HepG2 (cell line): ENCODE data around the gene BRIP1. TPM values are rescaled to one million over a fixed set of nuclear protein-coding genes. Genes with fewer than 3 reads are reported as not detected.

Experiments used
- CEBPB ChIP-seq: IDR thresholded peaks from 2 replicates; pipeline ENCODE4 v1.6.1; 2011; ENCODE audit warnings: low read depth, low read length, improper control_type of control experiment, borderline replicate concordance
- DMAP1 ChIP-seq: IDR thresholded peaks from 2 replicates; pipeline ENCODE4 v1.6.1; 2016
- E2F2 ChIP-seq: sonication (generic); formaldehyde crosslinking; IDR thresholded peaks from 2 replicates; pipeline ENCODE4 v1.4.0; 2020; ENCODE audit warnings: missing genetic modification reagents, borderline replicate concordance
- E2F5 ChIP-seq: sonication (generic); formaldehyde crosslinking; conservative IDR thresholded peaks from 2 replicates; pipeline ENCODE4 v1.4.0; 2020; ENCODE audit warnings: missing genetic modification reagents
- ELF1 ChIP-seq: sonication (generic); formaldehyde crosslinking; IDR thresholded peaks from 2 replicates; pipeline ENCODE4 v1.4.0; 2020; ENCODE audit warnings: missing genetic modification reagents
- ELF4 ChIP-seq: sonication (generic); formaldehyde crosslinking; IDR thresholded peaks from 2 replicates; pipeline ENCODE4 v1.5.0; 2020; ENCODE audit warnings: missing genetic modification reagents, mild to moderate bottlenecking, moderate library complexity, borderline replicate concordance
- ETV6 ChIP-seq: sonication (generic); formaldehyde crosslinking; conservative IDR thresholded peaks from 2 replicates; pipeline ENCODE4 v1.4.0; 2020; ENCODE audit warnings: missing genetic modification reagents
- FOXC1 ChIP-seq: sonication (generic); formaldehyde crosslinking; IDR thresholded peaks from 2 replicates; pipeline ENCODE4 v1.8.0; 2022; ENCODE audit warnings: mild to moderate bottlenecking, missing genetic modification reagents, borderline replicate concordance
- HMG20A ChIP-seq: IDR thresholded peaks from 2 replicates; pipeline ENCODE4 v1.6.1; 2016; ENCODE audit warnings: borderline replicate concordance
- HNF1A ChIP-seq, 2 experiments: sonication (generic) in 1 of 2; formaldehyde crosslinking in 1 of 2; IDR thresholded peaks; 2 replicates each; pipeline versions ENCODE4 v1.4.0 to v1.6.1; 2016 to 2020; ENCODE audit warnings: borderline replicate concordance in 1 of 2, low read depth in 1 of 2, mild to moderate bottlenecking in 1 of 2, missing genetic modification reagents in 1 of 2
- ZBTB34 ChIP-seq: sonication (generic); formaldehyde crosslinking; IDR thresholded peaks from 2 replicates; pipeline ENCODE4 v1.8.0; 2022; ENCODE audit warnings: mild to moderate bottlenecking, missing genetic modification reagents
- ZFAT ChIP-seq: sonication (generic); formaldehyde crosslinking; conservative IDR thresholded peaks from 2 replicates; pipeline ENCODE4 v1.8.1; 2023; ENCODE audit warnings: missing genetic modification reagents, inconsistent platforms
- ZFYVE20 ChIP-seq: sonication (generic); formaldehyde crosslinking; IDR thresholded peaks from 2 replicates; pipeline ENCODE4 v1.8.0; 2023; ENCODE audit warnings: low read depth, mild to moderate bottlenecking, moderate library complexity, missing genetic modification reagents, borderline replicate concordance
- ZNF33B ChIP-seq: sonication (generic); formaldehyde crosslinking; IDR thresholded peaks from 2 replicates; pipeline ENCODE4 v1.5.1; 2020; ENCODE audit warnings: mild to moderate bottlenecking, missing genetic modification reagents
- ZNF740 ChIP-seq: sonication (generic); formaldehyde crosslinking; IDR thresholded peaks from 2 replicates; pipeline ENCODE4 v1.4.0; 2020; ENCODE audit warnings: missing genetic modification reagents
- ZNF770 ChIP-seq: sonication (generic); formaldehyde crosslinking; IDR thresholded peaks from 2 replicates; pipeline ENCODE4 v1.5.0; 2020; ENCODE audit warnings: mild to moderate bottlenecking, missing genetic modification reagents
- polyA plus RNA-seq, 8 experiments: library from polyadenylated mRNA; depleted of rRNA in 3 of 8; stranded (reverse) in 7 of 8; unstranded in 1 of 8; fragments of >200 nt; fragmentation: Illumina TruSeq in 4 of 8; extraction: Trizol in 4 of 8; gene quantifications; 2 replicates each; pipeline versions ENCODE4 v1.2.1 to v1.2.3, GENCODE V29; 2011 to 2016; ENCODE audit warnings: low read depth in 4 of 8, missing spikeins in 1 of 8, mixed read lengths in 1 of 8; ENCODE audit not compliant: insufficient read depth in 1 of 8
- total RNA-seq, 5 experiments: library from RNA; depleted of rRNA; stranded (reverse); fragments of >200 nt; fragmentation: Illumina TruSeq; extraction: Trizol; gene quantifications; 2 replicates each; pipeline ENCODE4 v1.2.3, GENCODE V29; 2016; ENCODE audit warnings: low read depth in 1 of 5

The BRIP1 gene
- total and polyA plus RNA-seq, 2 of the 13 experiments (the other 11 are each of a cell fraction or from before 2014, with no cell fraction given) = 3.8 to 27.7 TPM

- TF ChIP-seq ELF1 (no peak), ZFYVE20 (CRISPR knock-in tag) (0 out of 2 replicates have a peak, but pooled peaks have one; percentile 56), HNF1A (IDR thresholded peaks at IDR 0.05; ENCODE audit: low read depth) (0 out of 2 replicates have a peak, but pooled peaks have one; percentile 21), HNF1A (CRISPR knock-in tag; IDR thresholded peaks at IDR 0.05; ENCODE audit: borderline replicate concordance) (peak; percentile 62; the same call in 1 of the 2 replicates), ZNF770 (CRISPR knock-in tag) (0 out of 2 replicates have a peak, but pooled peaks have one; percentile 23), HMG20A (CRISPR knock-in tag) (no peak), E2F5 (CRISPR knock-in tag) (peak; percentile 95), E2F2 (CRISPR knock-in tag) (no peak), ZNF740 (CRISPR knock-in tag) (no peak), FOXC1 (CRISPR knock-in tag) (peak; percentile 22; the same call in 1 of the 2 replicates), DMAP1 (peak; percentile 64; the same call in 1 of the 2 replicates), ZFAT (no peak), ETV6 (CRISPR knock-in tag) (no peak), CEBPB (no peak), ZBTB34 (CRISPR knock-in tag) (0 out of 2 replicates have a peak, but pooled peaks have one; percentile 42), ELF4 (CRISPR knock-in tag) (no peak), ZNF33B (CRISPR knock-in tag) (0 out of 2 replicates have a peak, but pooled peaks have one; percentile 58)
Observed at GRCh38 chr17:61862975-61863800, at the start of gene BRIP1 (continued).
